Nephron (organoid): ENCODE results near the gene SIPA1L3.
A peak's percentile ranks its signal among the peaks of the same experiment; 100 is the strongest.

ENCODE experiments used
- H3K27ac Mint-ChIP-seq, 3 experiments: 2 replicates each; pipeline ENCODE4 v1.8.0; 2020; ENCODE audit warnings: mixed read lengths in 3 of 3, mild to moderate bottlenecking in 2 of 3, moderate library complexity in 1 of 3
- H3K27me3 Mint-ChIP-seq: 2 replicates; pipeline ENCODE4 v1.8.0; 2021; ENCODE audit warnings: low read depth, mild to moderate bottlenecking, moderate library complexity, mixed read lengths
- H3K36me3 Mint-ChIP-seq: 2 replicates; pipeline ENCODE4 v1.8.0; 2020; ENCODE audit warnings: low read depth, mixed read lengths
- H3K4me1 Mint-ChIP-seq: 2 replicates; pipeline ENCODE4 v1.8.0; 2020; ENCODE audit warnings: mixed read lengths
- H3K4me3 Mint-ChIP-seq, 3 experiments: 2 replicates each; pipeline ENCODE4 v1.8.0; 2020; ENCODE audit warnings: mild to moderate bottlenecking in 3 of 3, mixed read lengths in 3 of 3, moderate library complexity in 2 of 3
- H3K9me3 Mint-ChIP-seq: 2 replicates; pipeline ENCODE4 v1.8.0; 2020; ENCODE audit warnings: mixed read lengths
- CTCF ChIP-seq, 3 experiments: fragments of 200-600 bp; sonication (generic); IDR thresholded peaks; one replicate each; pipeline ENCODE4 v1.5.0; 2021; ENCODE audit warnings: antibody characterized with exemption in 3 of 3; ENCODE audit not compliant: unreplicated experiment in 3 of 3

SIPA1L3 gene

DNA sequence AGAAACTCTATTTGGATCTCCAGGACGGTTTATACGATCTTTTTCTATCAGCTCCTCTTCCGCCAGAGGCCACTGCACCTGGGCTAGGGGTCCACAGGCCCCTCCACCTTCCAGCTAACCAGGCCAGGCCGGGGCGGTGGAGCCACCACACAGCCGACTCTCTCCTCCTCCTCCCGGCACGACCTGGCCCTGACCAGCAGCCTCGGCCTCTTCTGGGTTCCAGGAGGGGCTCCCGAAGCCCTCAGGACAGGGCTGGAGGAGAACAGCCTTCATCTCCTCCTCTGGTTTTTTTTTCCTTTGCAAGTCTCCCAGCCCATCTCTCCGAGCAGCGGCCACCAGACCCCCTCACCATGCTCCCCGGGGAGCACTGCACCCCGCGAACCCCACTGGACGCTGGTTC lies 299.9 kb downstream of the SIPA1L3 start:
- no peaks in the 10 kb centered on the region for H3K9me3 Mint-ChIP-seq
- TF ChIP-seq CTCF (IDR thresholded peaks at IDR 0.05; ENCODE audit: unreplicated experiment in 3 of 3) = no peak
- peaks cover 26% of the 10 kb centered on the region for H3K4me1 Mint-ChIP-seq
- peak overlapping the region in 2 of 3 experiments; percentile 77 to 87 for H3K27ac Mint-ChIP-seq
- H3K27me3 Mint-ChIP-seq = peaks cover 19% of the 10 kb centered on the region
- H3K36me3 Mint-ChIP-seq = peaks cover 6% of the 10 kb centered on the region
- no peak overlapping the region for H3K4me3 Mint-ChIP-seq

- Mint-ChIP-seq H3K9me3 (no peaks in the 10 kb centered on the region), H3K36me3 (peaks cover 4% of the 10 kb centered on the region), H3K27me3 (peaks cover 19% of the 10 kb centered on the region), H3K4me3 (no peak overlapping the region), H3K4me1 (peaks cover 26% of the 10 kb centered on the region), H3K27ac (peak overlapping the region in 2 of 3 experiments; percentile 77 to 87)
- TF ChIP-seq CTCF (IDR thresholded peaks at IDR 0.05; ENCODE audit: unreplicated experiment in 3 of 3) = no peak
Measured at GRCh38 chr19:38207543-38207942, 300.5 kb downstream of the SIPA1L3 start.

GRCh38 chr19:38208571-38208970 lies 301.6 kb downstream of the SIPA1L3 start:
- Mint-ChIP-seq H3K4me1 (peaks cover 26% of the 10 kb centered on the region), H3K4me3 (no peak overlapping the region), H3K27me3 (peaks cover 19% of the 10 kb centered on the region), H3K27ac (peak overlapping the region; percentile 54 to 98 (median 77)), H3K9me3 (no peaks in the 10 kb centered on the region), H3K36me3 (no peaks in the 10 kb centered on the region)
- TF ChIP-seq CTCF (IDR thresholded peaks at IDR 0.05; ENCODE audit: unreplicated experiment in 3 of 3) = no peak

GRCh38 chr19:38209152-38209551 lies 302.1 kb downstream of the SIPA1L3 start:
- H3K27ac Mint-ChIP-seq = peak overlapping the region; percentile 97 to 98 (median 97)
- H3K27me3 Mint-ChIP-seq = peaks cover 23% of the 10 kb centered on the region
- no peaks in the 10 kb centered on the region for H3K9me3 Mint-ChIP-seq
- peaks cover 4% of the 10 kb centered on the region for H3K36me3 Mint-ChIP-seq
- TF ChIP-seq CTCF (IDR thresholded peaks at IDR 0.05; ENCODE audit: unreplicated experiment in 3 of 3) = no peak
- H3K4me1 Mint-ChIP-seq = peaks cover 26% of the 10 kb centered on the region
- peak overlapping the region; percentile 81 to 86 (median 84) for H3K4me3 Mint-ChIP-seq

DNA sequence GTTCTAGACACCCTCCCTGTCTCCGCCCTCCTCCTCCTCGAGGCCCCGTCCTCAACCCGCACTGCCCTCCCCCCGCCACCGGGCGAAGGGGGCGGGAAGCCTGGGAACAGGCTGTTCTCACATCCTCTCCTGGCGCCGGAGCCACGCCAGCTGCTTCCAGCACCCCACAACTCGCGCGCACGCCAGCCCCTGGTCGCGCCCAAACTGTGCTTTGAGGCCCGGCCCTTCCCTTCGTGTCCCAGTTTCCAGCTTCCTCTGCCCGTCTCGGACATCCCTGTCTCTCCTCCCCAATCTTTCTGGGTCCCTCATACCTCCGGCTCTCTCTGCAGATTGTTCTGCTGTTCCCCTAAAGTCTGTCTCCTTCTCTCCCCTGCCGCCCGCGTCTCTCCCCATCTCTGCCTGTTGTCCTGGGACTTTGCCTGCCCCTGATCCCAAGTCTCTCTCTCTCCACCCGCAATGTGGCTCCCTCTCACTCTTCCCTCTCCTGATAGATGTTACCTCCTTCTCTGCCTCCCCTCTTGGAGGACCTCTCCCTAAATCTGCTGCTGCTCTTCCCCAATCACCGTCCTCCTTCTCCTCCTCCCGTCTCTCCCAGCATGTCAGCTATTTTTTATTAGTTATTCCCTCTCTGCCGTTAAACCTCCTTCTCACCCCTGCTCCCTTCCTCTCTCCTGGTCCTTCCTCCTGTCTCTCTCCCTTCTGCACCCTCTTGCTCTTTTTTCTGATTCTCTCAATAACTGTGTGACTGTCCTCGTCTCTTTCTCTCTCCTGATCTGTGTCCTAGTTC lies 302.9 kb downstream of the SIPA1L3 start:
- TF ChIP-seq CTCF (IDR thresholded peaks at IDR 0.05; ENCODE audit: unreplicated experiment in 3 of 3) = no peak

More for the DNA sequence above, 302.9 kb downstream of the SIPA1L3 start:
- peak overlapping the region; percentile 81 to 86 (median 84) for H3K4me3 Mint-ChIP-seq
- H3K27me3 Mint-ChIP-seq = peaks cover 23% of the 10 kb centered on the region
- peaks cover 7% of the 10 kb centered on the region for H3K36me3 Mint-ChIP-seq
- H3K4me1 Mint-ChIP-seq = peaks cover 26% of the 10 kb centered on the region
- peak overlapping the region; percentile 97 to 98 (median 97) for H3K27ac Mint-ChIP-seq
- no peaks in the 10 kb centered on the region for H3K9me3 Mint-ChIP-seq
